ENCODE measurements around the gene ADSS2.

ADSS2 gene

DNA sequence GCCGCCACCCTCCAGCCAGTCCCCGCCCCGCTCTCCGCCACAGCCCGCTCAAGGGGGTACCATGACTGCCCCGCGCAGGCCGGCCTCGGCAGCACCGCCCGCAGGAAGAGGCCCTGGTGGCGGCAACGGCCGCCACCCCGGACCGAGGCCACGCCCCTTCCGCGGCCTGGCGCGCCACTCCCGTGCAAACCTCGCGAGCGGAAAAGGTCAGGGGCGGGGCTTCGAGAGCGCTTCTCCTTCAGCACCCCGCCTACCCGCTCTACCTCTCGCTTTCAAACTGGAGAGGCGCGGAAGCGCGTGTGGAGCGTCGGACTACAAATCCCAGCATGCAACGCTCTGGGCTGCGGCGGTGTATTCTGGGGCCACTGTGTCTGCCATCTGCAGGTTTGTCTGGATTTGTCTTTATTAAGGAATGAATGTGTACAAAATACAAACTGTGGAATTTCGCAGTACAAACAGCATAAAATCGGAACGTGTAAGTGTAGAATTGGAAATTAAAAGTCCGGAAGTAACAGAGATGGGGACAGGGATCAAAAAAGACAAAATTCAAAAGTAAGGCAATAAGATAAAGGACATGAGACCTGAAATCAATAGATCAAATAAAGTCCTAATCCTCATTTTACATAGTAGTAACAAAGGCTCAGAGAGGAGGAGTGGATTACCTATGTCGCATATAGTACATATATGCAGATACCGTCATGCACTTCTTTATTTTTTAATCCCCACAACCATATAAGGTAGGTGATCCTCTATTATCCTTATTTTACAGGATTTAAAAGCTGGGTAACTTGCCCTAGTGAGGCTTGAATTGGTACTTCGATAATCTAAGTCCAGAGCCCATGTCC, 464 bp upstream of the ADSS2 start:
- Mint-ChIP-seq H3K27me3 (peaks cover 4% of the 10 kb centered on the region), H3K27ac (peak overlapping the region; percentile 98), H3K4me1 (peaks cover 47% of the 10 kb centered on the region), H3K4me3 (peak overlapping the region; percentile 92), H3K36me3 (peaks cover 29% of the 10 kb centered on the region), H3K9me3 (no peaks in the 10 kb centered on the region)
- CTCF ChIA-PET = no interaction called here
- peak; percentile 99 for DNase-seq

DNA sequence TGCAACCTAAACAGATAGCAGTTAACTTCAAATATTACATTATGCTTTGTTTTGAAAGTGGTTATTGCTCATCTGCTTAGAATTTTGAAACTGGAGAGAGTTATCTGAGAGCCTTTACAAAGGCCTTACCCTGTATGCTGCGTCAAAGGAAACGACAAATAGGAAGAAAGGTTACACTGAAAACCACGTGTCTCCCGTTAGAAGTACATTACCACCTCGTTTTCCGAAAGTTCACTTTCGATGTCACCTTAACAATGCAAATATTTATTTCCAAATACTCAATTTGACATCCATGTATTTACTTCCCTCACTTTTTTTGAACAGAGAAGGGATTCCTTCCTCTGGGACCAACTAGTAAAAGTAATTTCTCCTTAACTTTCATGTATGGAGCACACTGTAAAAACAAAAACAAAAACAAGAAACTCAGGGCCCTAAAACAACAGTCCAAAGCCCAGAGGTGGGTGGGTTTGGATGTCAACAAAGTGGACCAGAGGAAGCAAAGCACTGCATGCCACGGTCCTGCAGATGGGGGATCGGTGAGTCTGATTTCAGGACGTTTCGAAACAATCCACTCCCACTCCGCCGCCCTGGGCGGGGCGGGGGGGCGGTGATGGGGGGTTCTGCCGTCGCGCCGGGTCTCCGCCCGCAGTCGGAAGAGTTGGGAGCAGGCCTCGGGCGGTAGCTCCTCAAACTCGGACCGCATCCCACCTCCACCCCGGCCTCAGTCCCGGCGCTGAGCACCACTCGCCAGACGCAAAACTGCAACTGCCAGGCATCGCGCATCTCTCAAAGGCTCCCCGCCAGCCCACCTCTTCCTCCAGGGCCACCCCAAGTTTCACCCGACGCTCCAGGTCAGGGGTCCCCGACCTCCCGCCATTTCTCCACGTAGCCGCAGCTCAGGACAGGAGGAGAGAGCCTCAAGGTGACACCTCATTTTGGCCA, 841 bp downstream of the ADSS2 start:
- Mint-ChIP-seq H3K4me1 (peaks cover 57% of the 10 kb centered on the region), H3K36me3 (peaks cover 37% of the 10 kb centered on the region), H3K4me3 (peak overlapping the region; percentile 92), H3K27ac (peak overlapping the region; percentile 98), H3K9me3 (no peaks in the 10 kb centered on the region), H3K27me3 (no peaks in the 10 kb centered on the region)
- CTCF ChIA-PET = interaction anchor here (1.0 to 1.4 kb wide), 2 partner anchors 32 to 151 kb away, joined by 3 to 4 read pairs; no protein-coding TSS in a partner anchor
- DNase-seq = peak; percentile 73

DNA sequence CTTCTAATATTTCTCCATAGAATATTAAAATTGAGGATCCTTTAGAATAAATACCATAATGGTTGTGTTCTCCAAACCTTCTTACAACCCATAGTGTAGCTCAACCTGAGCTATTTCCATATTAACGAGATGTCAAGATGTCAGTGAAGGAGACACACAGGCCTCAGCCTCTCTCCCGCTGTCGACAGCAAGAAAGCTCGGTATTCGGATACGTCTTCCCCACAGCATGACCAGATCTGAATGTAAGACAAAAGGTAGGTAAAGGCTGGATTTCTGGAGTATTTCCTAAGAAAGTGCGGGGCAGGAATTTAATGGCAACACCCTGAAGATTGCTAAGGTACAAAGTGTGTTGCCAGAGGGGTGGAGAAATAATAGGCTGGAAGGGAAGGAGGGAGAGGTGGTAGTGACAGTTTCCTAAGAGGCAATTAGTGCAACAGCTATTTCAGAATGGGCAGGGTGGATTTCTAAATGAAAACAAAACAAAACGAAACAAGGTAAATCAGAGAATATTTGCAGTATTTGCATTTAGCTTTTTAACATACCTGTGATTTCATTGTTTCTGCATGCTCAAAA, 1.7 kb downstream of the ADSS2 start:
- Mint-ChIP-seq H3K36me3 (peaks cover 41% of the 10 kb centered on the region), H3K4me3 (peak overlapping the region; percentile 92), H3K4me1 (peaks cover 65% of the 10 kb centered on the region), H3K9me3 (no peaks in the 10 kb centered on the region), H3K27me3 (no peaks in the 10 kb centered on the region), H3K27ac (peak overlapping the region; percentile 98)
- no peak for DNase-seq
- CTCF ChIA-PET = interaction anchor here (0.8 to 1.4 kb wide), 3 partner anchors 8 to 151 kb away, joined by 3 to 4 read pairs (median 3); no protein-coding TSS in a partner anchor

DNA sequence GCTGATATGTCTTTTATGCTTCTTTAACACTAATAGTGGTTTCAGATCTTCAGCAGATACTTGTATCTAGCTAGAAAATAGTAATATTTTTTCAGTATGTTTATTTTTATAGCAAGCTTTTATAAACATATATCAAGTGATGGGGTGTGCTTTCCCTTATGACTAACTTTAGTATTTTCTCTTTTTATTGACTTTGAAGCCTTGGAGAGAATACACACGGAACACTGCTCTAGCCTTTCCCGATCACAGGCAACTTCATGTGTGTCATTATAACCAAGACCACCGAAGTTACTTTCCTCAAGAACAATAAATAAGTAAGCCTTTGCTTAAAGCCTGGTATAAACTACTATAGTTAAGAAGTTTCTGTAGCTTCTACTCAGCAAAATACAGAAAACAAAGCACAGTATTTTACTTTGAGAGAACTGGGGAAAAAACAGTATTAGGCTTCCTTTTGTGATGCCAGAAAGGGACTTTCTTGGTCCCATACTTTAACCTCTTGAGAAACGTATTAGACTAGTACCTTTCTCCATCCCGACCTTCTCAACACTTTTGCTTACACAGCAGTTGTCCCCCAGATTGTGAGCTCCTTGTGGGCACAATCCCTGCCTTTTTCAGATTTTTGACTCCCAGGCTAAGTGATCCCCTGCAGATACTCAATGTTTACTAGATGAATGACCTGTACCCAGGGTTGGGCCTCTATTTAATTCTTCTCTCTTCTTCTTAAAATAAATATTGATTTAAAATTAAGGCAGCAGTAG, 3.3 kb downstream of the ADSS2 start:
- H3K4me1 Mint-ChIP-seq = peaks cover 68% of the 10 kb centered on the region
- H3K27ac Mint-ChIP-seq = no peak overlapping the region
- DNase-seq = no peak
- no peak overlapping the region for H3K4me3 Mint-ChIP-seq
- H3K9me3 Mint-ChIP-seq = no peaks in the 10 kb centered on the region
- CTCF ChIA-PET = no interaction called here
- H3K27me3 Mint-ChIP-seq = no peaks in the 10 kb centered on the region
- H3K36me3 Mint-ChIP-seq = peaks cover 45% of the 10 kb centered on the region

DNA sequence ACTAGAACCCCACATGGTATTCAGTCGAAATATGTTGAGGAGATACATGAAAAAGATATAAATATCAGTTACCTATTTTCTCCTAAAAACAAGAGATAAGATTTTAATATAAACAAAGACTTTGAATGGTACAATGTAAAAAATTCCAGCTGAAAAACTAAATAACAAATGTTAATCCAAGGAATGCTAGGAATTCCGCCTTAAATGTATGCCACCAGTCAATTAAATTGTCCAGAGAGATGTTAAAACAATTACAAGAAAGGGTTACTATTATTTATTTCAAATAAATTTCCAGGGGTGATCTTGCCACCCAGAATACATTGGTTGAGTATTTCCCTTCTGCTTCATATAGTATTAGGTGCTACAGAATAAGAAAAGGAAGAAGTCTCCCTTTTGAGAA, 4.2 kb downstream of the ADSS2 start:
- Mint-ChIP-seq H3K27me3 (no peaks in the 10 kb centered on the region), H3K4me3 (no peak overlapping the region), H3K27ac (no peak overlapping the region), H3K4me1 (peaks cover 61% of the 10 kb centered on the region), H3K9me3 (no peaks in the 10 kb centered on the region), H3K36me3 (peaks cover 45% of the 10 kb centered on the region)
- no peak for DNase-seq
- CTCF ChIA-PET = no interaction called here

DNA sequence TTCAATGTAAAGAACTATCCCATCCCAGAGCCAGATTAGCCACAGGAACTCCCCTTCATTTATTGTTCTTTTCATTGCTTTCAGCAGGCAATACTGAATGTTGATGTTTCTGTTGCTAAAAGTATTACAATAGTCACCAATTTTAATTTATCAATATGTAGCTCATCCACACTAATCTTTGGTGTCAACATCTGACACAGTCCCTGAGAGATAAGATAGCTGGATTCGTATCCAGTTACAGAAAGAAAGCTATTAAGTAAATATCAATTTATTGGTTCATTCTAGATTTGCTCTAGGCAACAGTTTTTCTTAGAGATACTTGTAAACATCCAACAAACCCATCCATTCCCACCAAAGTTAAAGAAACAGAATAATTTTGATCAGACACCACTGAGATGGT, 4.7 kb downstream of the ADSS2 start:
- peak overlapping the region; percentile 4 for H3K27ac Mint-ChIP-seq
- H3K9me3 Mint-ChIP-seq = no peaks in the 10 kb centered on the region
- no peak overlapping the region for H3K4me3 Mint-ChIP-seq

DNA sequence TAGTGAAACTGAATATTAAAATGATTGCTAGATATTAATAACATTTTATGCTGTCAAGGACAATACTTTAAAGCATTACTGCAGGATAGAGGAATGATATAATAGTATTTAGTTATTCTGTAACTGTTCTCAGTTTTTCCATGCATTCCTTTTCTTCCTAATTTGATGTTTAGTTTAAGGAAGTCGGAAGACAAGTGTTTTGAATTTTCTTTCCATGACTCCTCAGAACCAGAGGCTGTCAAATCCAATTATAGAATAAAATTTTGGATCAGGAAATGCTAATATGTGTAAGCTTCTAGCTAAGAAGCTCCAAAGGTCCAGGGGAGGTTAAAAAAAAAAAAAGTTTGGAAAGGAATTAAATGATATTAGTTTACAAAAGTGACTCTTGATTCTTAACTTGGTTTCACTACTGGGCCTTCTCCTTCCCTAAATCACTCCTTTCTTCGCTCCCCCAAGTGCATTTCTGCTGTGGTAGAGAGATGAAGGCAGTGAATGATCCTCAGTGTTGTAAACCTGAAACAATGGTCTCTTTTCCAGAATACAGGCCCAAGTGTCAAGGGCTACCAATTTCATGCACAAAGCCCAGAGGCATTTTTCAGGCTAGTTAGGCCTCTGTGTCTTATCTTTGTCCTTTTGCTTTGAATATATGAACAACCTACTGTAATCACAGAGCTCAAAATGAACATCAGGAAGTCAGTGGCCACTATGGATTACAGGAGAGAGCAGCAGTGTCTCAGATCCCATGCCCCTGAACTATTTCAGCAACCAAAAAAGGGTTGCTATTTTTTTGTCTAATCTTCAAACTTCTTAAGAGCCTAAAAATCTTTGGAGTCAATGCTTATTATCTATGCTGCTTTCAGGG, 6.2 kb downstream of the ADSS2 start:
- Mint-ChIP-seq H3K36me3 (peaks cover 41% of the 10 kb centered on the region), H3K4me1 (peaks cover 52% of the 10 kb centered on the region), H3K9me3 (no peaks in the 10 kb centered on the region), H3K27me3 (no peaks in the 10 kb centered on the region), H3K27ac (peak overlapping the region; percentile 64), H3K4me3 (no peak overlapping the region)
- DNase-seq = no peak
- CTCF ChIA-PET = no interaction called here

More for the DNA sequence above, 4.7 kb downstream of the ADSS2 start:
- no peaks in the 10 kb centered on the region for H3K27me3 Mint-ChIP-seq
- peaks cover 56% of the 10 kb centered on the region for H3K4me1 Mint-ChIP-seq
- DNase-seq = no peak
- peaks cover 42% of the 10 kb centered on the region for H3K36me3 Mint-ChIP-seq
- CTCF ChIA-PET = interaction anchor here (1.0 kb wide), 1 partner anchor 148 kb away, joined by 3 read pairs; no protein-coding TSS in a partner anchor

DNA sequence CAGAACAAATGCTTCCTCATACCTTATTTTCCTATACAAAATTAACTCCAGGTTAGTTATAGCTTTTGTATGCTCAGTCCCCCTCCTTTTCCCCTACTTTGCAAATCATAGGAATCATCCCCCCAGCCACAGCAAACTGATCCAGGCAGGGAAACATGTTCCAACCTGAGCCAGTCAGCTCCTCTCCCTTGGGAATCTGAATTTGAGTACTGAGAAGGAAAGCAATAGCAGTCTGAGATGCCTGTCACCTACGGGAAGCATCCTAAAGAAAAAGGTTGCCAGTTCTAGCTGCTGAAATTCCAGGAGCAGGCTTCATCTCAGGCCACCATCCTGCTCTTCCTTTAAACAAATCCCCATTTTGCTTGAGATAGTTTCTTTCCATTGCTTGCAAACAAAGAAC, 6.9 kb downstream of the ADSS2 start:
- CTCF ChIA-PET = no interaction called here
- H3K27me3 Mint-ChIP-seq = no peaks in the 10 kb centered on the region
- no peaks in the 10 kb centered on the region for H3K9me3 Mint-ChIP-seq
- peaks cover 45% of the 10 kb centered on the region for H3K4me1 Mint-ChIP-seq
- peaks cover 34% of the 10 kb centered on the region for H3K36me3 Mint-ChIP-seq
- no peak overlapping the region for H3K4me3 Mint-ChIP-seq
- no peak for DNase-seq
- H3K27ac Mint-ChIP-seq = no peak overlapping the region

DNA sequence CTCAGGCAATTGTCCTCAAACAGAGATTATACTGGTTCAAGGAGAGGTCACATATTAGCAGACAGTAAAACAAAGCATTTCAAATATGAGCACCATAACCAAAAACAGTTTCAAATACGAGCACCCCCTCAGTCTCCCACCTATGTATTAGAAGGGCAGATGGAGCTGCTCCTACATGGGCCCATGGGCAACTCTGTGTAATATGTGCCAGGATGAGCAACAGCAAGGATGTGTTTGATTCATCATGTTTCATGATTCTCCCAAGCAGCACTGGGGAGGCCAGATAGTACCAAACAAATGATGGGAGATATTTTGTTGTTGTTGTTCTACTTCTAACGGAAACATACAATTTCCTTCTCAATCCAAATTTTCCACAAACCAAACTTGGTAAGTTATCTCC, 8.9 kb downstream of the ADSS2 start:
- no peaks in the 10 kb centered on the region for H3K27me3 Mint-ChIP-seq
- no peak overlapping the region for H3K4me3 Mint-ChIP-seq
- H3K36me3 Mint-ChIP-seq = peaks cover 24% of the 10 kb centered on the region
- no peaks in the 10 kb centered on the region for H3K9me3 Mint-ChIP-seq
- peaks cover 31% of the 10 kb centered on the region for H3K4me1 Mint-ChIP-seq
- CTCF ChIA-PET = no interaction called here
- no peak overlapping the region for H3K27ac Mint-ChIP-seq
- no peak for DNase-seq

DNA sequence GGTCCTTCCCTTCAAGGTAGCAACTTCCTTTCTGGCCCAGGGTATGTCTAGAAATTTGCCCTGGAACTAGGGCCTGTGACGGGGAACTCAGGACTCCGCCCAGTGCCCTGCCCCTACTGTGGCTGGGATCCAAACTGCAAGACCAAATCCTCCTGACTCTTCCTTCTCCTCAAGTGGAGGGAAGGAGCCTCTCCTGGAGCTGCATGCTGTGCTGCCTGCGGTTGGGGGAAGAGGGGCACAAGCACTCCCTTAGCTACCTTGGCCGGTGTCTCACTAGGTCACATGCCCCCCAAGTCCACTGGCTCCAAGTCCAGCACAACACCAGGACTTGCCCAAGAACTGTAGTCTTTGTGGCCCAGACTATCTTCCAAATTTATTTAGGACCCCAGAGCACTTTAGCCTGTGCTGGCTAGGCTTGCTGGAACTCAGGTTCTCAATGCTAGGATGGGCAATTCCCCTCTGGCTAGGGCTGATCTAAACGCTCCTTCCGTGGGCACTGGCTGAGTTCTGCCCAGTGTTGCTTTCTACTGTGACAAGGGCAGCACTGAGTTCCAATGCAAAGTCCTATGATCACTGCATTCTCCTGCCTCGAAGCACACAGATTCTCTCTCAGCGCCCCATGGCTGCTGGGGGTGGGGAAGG, 12.2 kb downstream of the ADSS2 start:
- H3K9me3 Mint-ChIP-seq = no peaks in the 10 kb centered on the region
- H3K27me3 Mint-ChIP-seq = no peaks in the 10 kb centered on the region
- H3K36me3 Mint-ChIP-seq = peaks cover 18% of the 10 kb centered on the region
- H3K4me1 Mint-ChIP-seq = peaks cover 6% of the 10 kb centered on the region
- DNase-seq = no peak
- CTCF ChIA-PET = no interaction called here
- no peak overlapping the region for H3K4me3 Mint-ChIP-seq
- no peak overlapping the region for H3K27ac Mint-ChIP-seq

DNA sequence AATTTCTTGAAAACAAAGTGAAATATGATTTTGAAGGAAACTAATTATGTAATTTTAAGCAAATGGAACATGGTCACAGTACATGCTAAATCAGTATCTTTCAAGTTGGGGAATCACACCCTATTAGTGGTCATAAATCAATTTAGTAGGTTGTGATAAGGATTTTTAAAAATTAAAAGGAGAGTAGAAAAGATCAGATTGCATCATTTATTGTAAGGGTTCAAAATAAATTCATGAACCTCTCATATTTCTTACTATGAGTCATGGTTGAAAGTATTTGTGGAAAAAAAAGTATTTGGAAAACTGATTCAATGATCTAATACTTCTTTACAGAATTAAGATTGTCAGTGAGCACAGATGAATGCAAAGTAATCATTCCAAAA, 14.6 kb downstream of the ADSS2 start:
- Mint-ChIP-seq H3K36me3 (peaks cover 24% of the 10 kb centered on the region), H3K4me3 (no peak overlapping the region), H3K4me1 (peaks cover 6% of the 10 kb centered on the region), H3K9me3 (no peaks in the 10 kb centered on the region), H3K27ac (no peak overlapping the region), H3K27me3 (no peaks in the 10 kb centered on the region)
- DNase-seq = no peak
- CTCF ChIA-PET = no interaction called here

DNA sequence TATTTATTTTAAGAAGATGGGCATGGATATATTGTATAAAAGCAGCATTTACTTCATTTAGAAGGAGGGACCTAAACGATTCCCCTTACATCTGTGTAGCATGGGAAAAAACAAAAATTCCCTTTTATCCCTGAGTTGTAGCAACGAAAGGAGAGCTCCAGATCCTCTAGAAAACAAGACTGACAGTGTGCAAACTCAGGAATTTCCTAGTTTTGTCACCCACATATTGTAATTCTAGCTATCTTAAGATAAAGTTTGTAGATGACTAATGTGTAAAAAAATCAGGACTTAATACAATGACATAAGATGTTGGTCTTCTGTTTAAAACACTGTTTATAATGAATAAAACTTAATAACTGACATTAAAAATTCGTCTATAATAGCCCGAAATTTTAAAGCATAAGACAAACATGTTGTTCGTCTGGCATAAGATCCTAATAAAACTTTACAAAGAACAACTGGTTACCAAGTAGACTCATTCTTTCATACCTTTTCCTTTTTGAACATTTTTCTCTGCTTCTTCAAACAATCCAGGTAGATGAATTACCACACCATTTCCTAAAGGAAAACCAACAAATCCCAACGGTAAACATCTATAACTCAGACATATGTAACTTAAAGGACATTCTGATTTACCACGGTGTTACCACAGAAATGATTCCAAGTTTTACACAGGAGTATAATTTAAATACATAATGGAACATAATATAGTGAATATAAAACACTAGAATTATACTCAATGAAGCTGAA, 15.2 kb downstream of the ADSS2 start:
- H3K9me3 Mint-ChIP-seq = no peaks in the 10 kb centered on the region
- CTCF ChIA-PET = no interaction called here
- H3K4me1 Mint-ChIP-seq = peaks cover 6% of the 10 kb centered on the region
- peaks cover 26% of the 10 kb centered on the region for H3K36me3 Mint-ChIP-seq
- H3K4me3 Mint-ChIP-seq = no peak overlapping the region
- no peak overlapping the region for H3K27ac Mint-ChIP-seq
- DNase-seq = no peak
- H3K27me3 Mint-ChIP-seq = no peaks in the 10 kb centered on the region
